D721Med (cell line): Measurements from ENCODE around the gene STAT5B.
"Not testable (repeated sequence)": the region's sequence is repeated elsewhere in the genome, so short reads cannot be mapped to it uniquely, and the experiment has no call there.

ENCODE experiments used
- DNase-seq: peaks from one replicate; pipeline ENCODE4 v3.0.0; 2011; ENCODE audit warnings: low spot score; ENCODE audit not compliant: insufficient read length
- FAIRE-seq: peaks from 2 replicates; lab custom pipeline; 2011; peaks lifted over from hg19 to GRCh38; lab: Jason Lieb, UNC
- TF ChIP-seq, protein P1 (sequence below): IDR thresholded peaks from 2 replicates; pipeline ENCODE4 v1.5.1; 2012; ENCODE audit warnings: mild to moderate bottlenecking, control low read depth; ENCODE audit not compliant: insufficient read depth; ENCODE audit errors: missing control alignments

STAT5B gene

DNA sequence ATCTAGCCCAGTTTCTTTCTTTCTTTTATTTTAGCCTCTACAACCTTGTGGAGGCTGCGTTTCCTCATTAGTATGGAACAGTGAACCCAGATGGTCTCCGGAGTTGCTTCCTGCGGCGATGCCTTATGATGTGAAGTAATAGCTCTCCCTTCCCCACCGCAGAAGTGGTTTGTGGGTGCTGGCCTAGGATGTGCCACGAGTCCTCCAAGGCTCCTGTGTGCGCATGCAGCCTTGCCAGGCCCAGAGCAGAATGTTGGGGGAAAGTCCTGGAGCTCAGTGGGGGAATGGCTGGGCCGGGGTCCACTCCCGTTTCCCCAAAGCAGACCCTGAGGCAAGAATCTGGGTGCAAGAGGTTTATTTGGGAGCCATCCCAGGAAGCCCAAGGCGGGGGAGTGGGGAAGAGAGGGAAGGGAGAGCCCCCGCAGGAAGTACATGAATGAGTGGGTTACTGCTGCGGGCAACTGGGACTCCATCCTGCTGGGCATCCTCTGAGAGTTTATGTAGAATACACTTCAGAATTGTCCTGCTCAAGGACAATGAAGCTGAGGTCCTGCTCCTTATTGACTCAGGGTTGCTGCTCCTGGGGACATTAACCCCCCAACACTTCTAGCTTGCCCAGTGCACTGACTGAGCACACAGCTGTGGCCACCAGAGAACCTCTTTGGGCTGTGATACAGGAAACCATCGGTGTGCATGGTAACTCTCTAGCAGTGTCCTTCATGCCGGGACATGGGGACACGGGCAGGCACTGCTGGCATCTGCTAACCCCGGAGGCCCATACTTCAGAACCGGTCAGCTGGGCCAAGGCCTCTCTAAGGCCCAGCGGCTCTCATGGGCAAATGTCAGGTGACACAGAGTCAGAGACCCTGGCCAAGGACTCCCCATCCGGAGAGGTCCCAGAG is 87.2 kb downstream of the STAT5B start:
- FAIRE-seq: no peak
- TF ChIP-seq, protein P1, sequence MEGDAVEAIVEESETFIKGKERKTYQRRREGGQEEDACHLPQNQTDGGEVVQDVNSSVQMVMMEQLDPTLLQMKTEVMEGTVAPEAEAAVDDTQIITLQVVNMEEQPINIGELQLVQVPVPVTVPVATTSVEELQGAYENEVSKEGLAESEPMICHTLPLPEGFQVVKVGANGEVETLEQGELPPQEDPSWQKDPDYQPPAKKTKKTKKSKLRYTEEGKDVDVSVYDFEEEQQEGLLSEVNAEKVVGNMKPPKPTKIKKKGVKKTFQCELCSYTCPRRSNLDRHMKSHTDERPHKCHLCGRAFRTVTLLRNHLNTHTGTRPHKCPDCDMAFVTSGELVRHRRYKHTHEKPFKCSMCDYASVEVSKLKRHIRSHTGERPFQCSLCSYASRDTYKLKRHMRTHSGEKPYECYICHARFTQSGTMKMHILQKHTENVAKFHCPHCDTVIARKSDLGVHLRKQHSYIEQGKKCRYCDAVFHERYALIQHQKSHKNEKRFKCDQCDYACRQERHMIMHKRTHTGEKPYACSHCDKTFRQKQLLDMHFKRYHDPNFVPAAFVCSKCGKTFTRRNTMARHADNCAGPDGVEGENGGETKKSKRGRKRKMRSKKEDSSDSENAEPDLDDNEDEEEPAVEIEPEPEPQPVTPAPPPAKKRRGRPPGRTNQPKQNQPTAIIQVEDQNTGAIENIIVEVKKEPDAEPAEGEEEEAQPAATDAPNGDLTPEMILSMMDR: no peak
- DNase-seq: no peak

DNA sequence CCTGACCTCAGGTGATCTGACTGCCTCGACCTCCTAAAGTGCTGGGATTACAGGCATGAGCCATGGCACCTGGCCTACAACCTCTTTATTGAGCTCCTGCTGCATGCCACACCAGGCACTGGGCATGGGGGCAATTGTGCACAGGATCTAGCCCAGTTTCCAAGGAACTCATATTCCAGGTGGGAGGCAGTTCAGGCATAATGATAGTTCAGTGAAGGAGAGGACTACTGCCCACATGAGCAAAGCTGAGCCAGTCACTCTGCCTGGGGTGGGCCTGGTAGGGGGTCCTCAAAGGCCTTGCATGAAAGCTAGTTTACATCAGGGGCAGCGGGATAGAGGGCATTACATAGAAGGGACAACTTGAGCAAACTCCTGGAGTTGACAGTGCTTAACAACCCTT is 88.4 kb downstream of the STAT5B start:
- TF ChIP-seq, protein P1: no peak
- FAIRE-seq: no peak
- DNase-seq: no peak

DNA sequence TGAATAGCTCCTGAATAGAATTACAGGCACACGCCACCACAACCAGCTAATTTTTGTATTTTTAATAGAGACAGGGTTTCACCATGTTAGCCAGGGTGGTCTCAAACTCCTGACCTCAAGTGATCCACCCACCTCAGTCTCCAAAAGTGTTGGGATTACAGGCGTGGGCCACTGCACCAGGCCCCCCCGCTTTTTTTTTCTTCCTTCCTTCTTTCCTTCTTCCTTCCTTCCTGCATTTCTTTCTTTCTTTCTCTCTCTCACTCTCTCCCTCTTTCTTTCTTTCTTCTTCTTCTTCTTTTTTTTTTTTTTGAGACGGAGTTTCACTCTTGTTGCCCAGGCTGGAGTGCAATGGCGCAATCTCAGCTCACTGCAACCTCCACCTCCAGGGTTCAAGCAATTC is 90.0 kb downstream of the STAT5B start:
- not testable (repeated sequence) for DNase-seq, FAIRE-seq

DNA sequence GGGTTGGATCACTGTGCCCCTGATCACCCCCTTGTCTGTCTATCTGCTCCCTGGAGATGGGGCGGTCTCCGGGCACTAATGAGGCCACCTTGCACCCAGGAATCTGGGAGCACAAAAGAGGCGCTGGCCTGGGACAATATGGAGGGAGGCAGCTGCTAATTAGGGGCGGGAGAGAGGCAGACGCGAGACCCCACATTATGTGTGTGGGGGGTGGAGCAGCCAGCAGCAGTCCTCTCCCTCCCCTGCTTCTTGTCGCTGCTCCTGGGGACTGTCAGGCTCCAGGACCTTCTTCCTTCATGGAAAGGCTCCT is 90.6 kb downstream of the STAT5B start:
- no peak for FAIRE-seq
- no peak for DNase-seq
- TF ChIP-seq, protein P1: no peak

DNA sequence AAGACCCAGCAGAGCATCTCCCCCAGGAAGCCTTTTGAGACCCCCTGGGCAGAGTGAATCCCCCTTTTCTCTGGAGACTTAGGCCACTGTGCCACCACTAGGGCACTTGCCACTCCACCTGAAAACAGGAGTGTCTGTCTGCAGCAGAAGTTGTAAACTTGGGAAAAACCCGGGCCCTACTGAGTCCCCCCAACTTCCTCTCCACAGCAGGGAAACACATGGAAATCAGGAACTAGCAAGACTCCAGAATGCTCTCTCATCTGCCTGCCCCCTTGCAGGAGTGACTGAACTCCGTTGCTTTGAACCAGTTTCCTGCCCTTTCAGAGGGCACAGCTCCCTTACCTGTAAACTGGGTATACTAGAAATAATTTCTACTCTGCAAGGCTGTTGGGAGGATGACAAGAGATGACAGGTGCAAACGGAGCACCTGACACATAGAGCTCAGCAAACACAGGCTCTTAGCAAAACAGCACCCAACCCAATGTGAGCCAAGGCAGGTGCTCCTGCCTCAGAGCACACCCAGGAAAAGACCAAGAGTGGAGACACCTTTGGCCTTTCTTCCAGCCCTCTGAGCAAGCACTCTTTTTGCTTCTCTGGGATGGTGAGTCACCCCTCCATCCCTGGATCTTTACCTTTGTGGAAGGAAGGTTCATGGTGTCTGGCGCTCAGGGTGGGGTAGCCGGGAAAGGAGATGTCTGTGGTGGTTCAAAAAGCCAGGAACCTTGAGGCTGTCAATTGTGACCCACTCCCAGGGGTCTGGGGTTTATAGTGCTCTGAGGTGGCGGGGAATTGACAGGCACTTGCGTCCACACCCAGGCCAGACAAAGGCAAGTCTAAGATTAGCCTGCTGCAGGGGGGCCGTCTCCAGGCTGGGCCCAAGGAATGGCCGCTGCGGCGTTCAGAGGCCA is 91.2 kb downstream of the STAT5B start, which contains the start of gene HCRT:
TSS of gene HCRT (minus strand) at position 740 of the 908 bp plus-strand sequence. CDS start at position 653, 87 bp downstream.
- no peak for FAIRE-seq
- DNase-seq: no peak
- TF ChIP-seq, protein P1: no peak

DNA sequence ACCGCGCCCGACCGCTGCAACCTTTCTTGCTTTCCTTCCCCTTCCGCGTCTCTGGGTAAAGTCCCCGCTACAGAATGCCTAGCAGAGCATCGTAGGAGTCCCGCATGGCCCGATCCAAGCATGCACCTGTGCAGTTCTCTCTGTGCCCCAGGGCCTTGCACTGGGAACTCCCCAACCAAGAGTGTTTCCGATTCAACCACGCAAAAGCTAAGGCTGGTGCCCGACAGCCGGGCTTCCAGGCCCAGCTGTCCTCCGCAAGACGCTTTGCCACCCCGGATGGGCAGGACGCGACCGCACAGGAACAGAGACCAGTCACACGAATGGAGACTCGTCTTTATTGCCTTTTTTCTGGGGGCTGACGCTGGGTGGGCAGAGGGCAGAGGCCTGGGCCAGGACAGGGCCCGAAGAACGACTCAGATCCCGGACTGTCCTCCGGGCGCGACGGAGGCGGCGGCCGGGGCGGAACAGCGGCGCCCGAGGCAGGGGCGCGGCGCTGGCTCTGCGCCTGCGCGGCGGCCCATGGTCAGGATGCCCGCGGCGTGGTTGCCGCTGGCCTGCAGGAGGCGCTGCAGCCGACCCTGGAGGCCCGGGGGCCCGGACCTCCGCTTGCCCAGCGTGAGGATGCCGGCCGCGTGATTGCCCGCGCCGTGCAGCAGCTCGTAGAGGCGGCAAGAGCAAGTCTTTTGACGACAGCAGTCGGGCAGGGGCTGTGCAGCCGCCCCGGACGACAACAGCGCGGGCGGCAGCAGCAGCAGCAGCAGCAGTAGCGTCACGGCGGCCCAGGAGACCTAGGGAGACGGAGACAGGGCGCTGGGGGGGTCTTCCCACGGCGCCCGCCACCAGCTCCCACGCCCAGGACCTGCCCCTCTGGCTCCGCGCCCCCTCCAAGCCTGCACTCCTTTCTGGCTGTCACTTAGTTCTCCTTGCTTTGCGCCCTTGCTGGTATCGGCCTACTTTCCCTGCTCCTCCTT is 92.2 kb downstream of the STAT5B start:
- TF ChIP-seq, protein P1: peak; percentile 86
- peak; percentile 84 for DNase-seq
- FAIRE-seq: no peak
